Activated CD8-positive, alpha-beta memory T cell treated with anti-CD3 and anti-CD28 coated beads, Interleukin-2, amount 10 ng/mL, durations not matched to agents 7 days and 5 days (primary cell): ENCODE data around the gene GALNT18. TPM values are rescaled to one million over a fixed set of nuclear protein-coding genes. Genes with fewer than 3 reads are reported as not detected.

Experiments
- ATAC-seq: fragments of 150-1000 bp; cut with Tn5 transposase; one replicate; pipeline ENCODE4 v1.10.0; 2021; ENCODE audit warnings: moderate library complexity
- CTCF ChIA-PET: fragments of 350-600 bp; sonication (Branson Sonifier 250); formaldehyde crosslinking; loops from one replicate; lab custom pipeline; 2021; ENCODE audit warnings: antibody characterized with exemption; lab: Charles Lee
- DNase-seq: peaks from one replicate; pipeline ENCODE4 v3.0.0-alpha.2; 2020
- H3K27ac Mint-ChIP-seq: one replicate; pipeline ENCODE4 v1.8.0; 2021; ENCODE audit warnings: mild to moderate bottlenecking, mixed read lengths
- H3K27me3 Mint-ChIP-seq: one replicate; pipeline ENCODE4 v1.8.0; 2021; ENCODE audit warnings: mixed read lengths
- H3K36me3 Mint-ChIP-seq: one replicate; pipeline ENCODE4 v1.8.0; 2021; ENCODE audit warnings: mild to moderate bottlenecking, mixed read lengths
- H3K4me1 Mint-ChIP-seq: one replicate; pipeline ENCODE4 v1.8.0; 2021; ENCODE audit warnings: mixed read lengths
- H3K4me3 Mint-ChIP-seq: one replicate; pipeline ENCODE4 v1.8.0; 2021; ENCODE audit warnings: mild to moderate bottlenecking, moderate library complexity, mixed read lengths
- H3K9me3 Mint-ChIP-seq: one replicate; pipeline ENCODE4 v1.8.0; 2022; ENCODE audit warnings: low read depth, mixed read lengths
- total RNA-seq, 2 experiments: library from RNA; stranded (reverse); gene quantifications; one replicate each; pipeline ENCODE4 v1.2.3, GENCODE V29; 2021

GALNT18 gene
- total RNA-seq, 2 experiments from 2014 or later: 0.32 to 0.70 TPM

GRCh38 chr11:11620173-11620920 is 1.5 kb downstream of the GALNT18 start:
- peak overlapping the region; percentile 63 for H3K4me3 Mint-ChIP-seq

GRCh38 chr11:11618973-11619435 is 2.8 kb downstream of the GALNT18 start:
- Mint-ChIP-seq H3K27ac (no peak overlapping the region), H3K27me3 (peaks cover 71% of the 10 kb centered on the region), H3K4me3 (no peak overlapping the region), H3K9me3 (no peaks in the 10 kb centered on the region), H3K4me1 (peaks cover 3% of the 10 kb centered on the region), H3K36me3 (no peaks in the 10 kb centered on the region)
- ATAC-seq (no peak), DNase-seq (no peak)
- CTCF ChIA-PET: no interaction called here

More at GRCh38 chr11:11620173-11620920, 1.5 kb downstream of the GALNT18 start:
- CTCF ChIA-PET: no interaction called here
- no peak for ATAC-seq
- Mint-ChIP-seq H3K36me3 (no peaks in the 10 kb centered on the region), H3K9me3 (no peaks in the 10 kb centered on the region), H3K27ac (no peak overlapping the region), H3K4me1 (peaks cover 3% of the 10 kb centered on the region), H3K27me3 (peaks cover 77% of the 10 kb centered on the region)
- DNase-seq: no peak

GRCh38 chr11:11615086-11615485 is 6.7 kb downstream of the GALNT18 start:
- CTCF ChIA-PET: no interaction called here
- Mint-ChIP-seq H3K4me3 (no peak overlapping the region), H3K36me3 (no peaks in the 10 kb centered on the region), H3K27me3 (peaks cover 61% of the 10 kb centered on the region), H3K4me1 (no peaks in the 10 kb centered on the region), H3K9me3 (no peaks in the 10 kb centered on the region), H3K27ac (no peak overlapping the region)
- ATAC-seq: no peak
- no peak for DNase-seq

GRCh38 chr11:11612439-11612838 is 9.4 kb downstream of the GALNT18 start:
- Mint-ChIP-seq H3K27me3 (peaks cover 51% of the 10 kb centered on the region), H3K4me3 (no peak overlapping the region), H3K27ac (no peak overlapping the region), H3K36me3 (no peaks in the 10 kb centered on the region), H3K4me1 (no peaks in the 10 kb centered on the region), H3K9me3 (no peaks in the 10 kb centered on the region)
- CTCF ChIA-PET: interaction anchor here (0.8 kb wide), 1 partner anchor 21 kb away, joined by 3 read pairs; no protein-coding TSS in a partner anchor
- ATAC-seq (no peak), DNase-seq (no peak)

- ATAC-seq (no peak), DNase-seq (no peak)
- peaks cover 48% of the 10 kb centered on the region for H3K27me3 Mint-ChIP-seq
- CTCF ChIA-PET: no interaction called here
- H3K9me3 Mint-ChIP-seq: no peaks in the 10 kb centered on the region
- H3K4me3 Mint-ChIP-seq: no peak overlapping the region
- H3K4me1 Mint-ChIP-seq: no peaks in the 10 kb centered on the region
- no peak overlapping the region for H3K27ac Mint-ChIP-seq
- no peaks in the 10 kb centered on the region for H3K36me3 Mint-ChIP-seq
These were observed 10.4 kb downstream of the GALNT18 start for GRCh38 chr11:11611381-11611780.

- DNase-seq (no peak), ATAC-seq (no peak)
- H3K4me3 Mint-ChIP-seq: no peak overlapping the region
- H3K27ac Mint-ChIP-seq: no peak overlapping the region
- H3K9me3 Mint-ChIP-seq: no peaks in the 10 kb centered on the region
- peaks cover 41% of the 10 kb centered on the region for H3K27me3 Mint-ChIP-seq
- H3K4me1 Mint-ChIP-seq: no peaks in the 10 kb centered on the region
- H3K36me3 Mint-ChIP-seq: no peaks in the 10 kb centered on the region
- CTCF ChIA-PET: no interaction called here
These were observed 13.0 kb downstream of the GALNT18 start for GRCh38 chr11:11608783-11609232.

GRCh38 chr11:11607772-11608171 is 14.0 kb downstream of the GALNT18 start:
- H3K36me3 Mint-ChIP-seq: no peaks in the 10 kb centered on the region
- no peak for DNase-seq
- CTCF ChIA-PET: no interaction called here
- peaks cover 36% of the 10 kb centered on the region for H3K27me3 Mint-ChIP-seq
- H3K4me1 Mint-ChIP-seq: no peaks in the 10 kb centered on the region
- H3K4me3 Mint-ChIP-seq: no peak overlapping the region
- no peak for ATAC-seq
- H3K27ac Mint-ChIP-seq: no peak overlapping the region
- no peaks in the 10 kb centered on the region for H3K9me3 Mint-ChIP-seq

GRCh38 chr11:11605821-11606450 is 15.9 kb downstream of the GALNT18 start:
- no peaks in the 10 kb centered on the region for H3K36me3 Mint-ChIP-seq
- H3K9me3 Mint-ChIP-seq: no peaks in the 10 kb centered on the region
- ATAC-seq: no peak
- no peaks in the 10 kb centered on the region for H3K4me1 Mint-ChIP-seq
- H3K27me3 Mint-ChIP-seq: peaks cover 37% of the 10 kb centered on the region
- CTCF ChIA-PET: no interaction called here
- no peak overlapping the region for H3K27ac Mint-ChIP-seq
- no peak overlapping the region for H3K4me3 Mint-ChIP-seq
- DNase-seq: no peak

GRCh38 chr11:11605181-11605580 is 16.6 kb downstream of the GALNT18 start:
- CTCF ChIA-PET: no interaction called here
- Mint-ChIP-seq H3K27ac (no peak overlapping the region), H3K27me3 (peaks cover 38% of the 10 kb centered on the region), H3K4me1 (no peaks in the 10 kb centered on the region), H3K4me3 (no peak overlapping the region), H3K9me3 (no peaks in the 10 kb centered on the region), H3K36me3 (no peaks in the 10 kb centered on the region)
- no peak for ATAC-seq
- DNase-seq: no peak

- ATAC-seq (no peak), DNase-seq (no peak)
- H3K4me1 Mint-ChIP-seq: no peaks in the 10 kb centered on the region
- H3K4me3 Mint-ChIP-seq: no peak overlapping the region
- H3K9me3 Mint-ChIP-seq: no peaks in the 10 kb centered on the region
- CTCF ChIA-PET: no interaction called here
- no peaks in the 10 kb centered on the region for H3K36me3 Mint-ChIP-seq
- H3K27me3 Mint-ChIP-seq: peaks cover 39% of the 10 kb centered on the region
- H3K27ac Mint-ChIP-seq: no peak overlapping the region
These were observed 17.3 kb downstream of the GALNT18 start for GRCh38 chr11:11604370-11604990.

- CTCF ChIA-PET: no interaction called here
- H3K27ac Mint-ChIP-seq: no peak overlapping the region
- no peak for ATAC-seq
- H3K4me3 Mint-ChIP-seq: no peak overlapping the region
- no peaks in the 10 kb centered on the region for H3K9me3 Mint-ChIP-seq
- DNase-seq: no peak
- peaks cover 32% of the 10 kb centered on the region for H3K27me3 Mint-ChIP-seq
- no peaks in the 10 kb centered on the region for H3K4me1 Mint-ChIP-seq
- no peaks in the 10 kb centered on the region for H3K36me3 Mint-ChIP-seq
These were observed 19.8 kb downstream of the GALNT18 start for GRCh38 chr11:11602011-11602410.

GRCh38 chr11:11600288-11600687 is 21.5 kb downstream of the GALNT18 start:
- no peak for DNase-seq
- no peaks in the 10 kb centered on the region for H3K36me3 Mint-ChIP-seq
- no peaks in the 10 kb centered on the region for H3K9me3 Mint-ChIP-seq
- H3K4me1 Mint-ChIP-seq: no peaks in the 10 kb centered on the region
- peaks cover 39% of the 10 kb centered on the region for H3K27me3 Mint-ChIP-seq
- H3K4me3 Mint-ChIP-seq: no peak overlapping the region
- ATAC-seq: no peak
- no peak overlapping the region for H3K27ac Mint-ChIP-seq
- CTCF ChIA-PET: no interaction called here

- H3K27me3 Mint-ChIP-seq: peaks cover 42% of the 10 kb centered on the region
- no peak overlapping the region for H3K27ac Mint-ChIP-seq
- H3K36me3 Mint-ChIP-seq: no peaks in the 10 kb centered on the region
- H3K4me1 Mint-ChIP-seq: no peaks in the 10 kb centered on the region
- ATAC-seq: no peak
- no peaks in the 10 kb centered on the region for H3K9me3 Mint-ChIP-seq
- H3K4me3 Mint-ChIP-seq: no peak overlapping the region
- CTCF ChIA-PET: no interaction called here
- DNase-seq: no peak
These were observed 23.6 kb downstream of the GALNT18 start for GRCh38 chr11:11598243-11598642.

GRCh38 chr11:11594162-11594561 is 27.6 kb downstream of the GALNT18 start:
- ATAC-seq (no peak), DNase-seq (no peak)
- Mint-ChIP-seq H3K27ac (no peak overlapping the region), H3K4me3 (no peak overlapping the region), H3K4me1 (no peaks in the 10 kb centered on the region), H3K27me3 (peaks cover 27% of the 10 kb centered on the region), H3K9me3 (no peaks in the 10 kb centered on the region), H3K36me3 (no peaks in the 10 kb centered on the region)
- CTCF ChIA-PET: no interaction called here
